HG03097 (cell line): Measurements from ENCODE around the gene STK16.
"Not testable (repeated sequence)": the region's sequence is repeated elsewhere in the genome, so short reads cannot be mapped to it uniquely, and the experiment has no call there.

Experiments used
- ATAC-seq: cut with Tn5 transposase; IDR thresholded peaks from one replicate; pipeline ENCODE4 v1.9.1; 2021; ENCODE audit not compliant: unreplicated experiment, low FRiP score

STK16 gene

GRCh38 chr2:219245148-219245898 lies at the start of gene STK16, which contains the start of gene GLB1L:
Gene STK16, plus strand, starts transcription at chr2:219245479. Its CDS starts 521 bp downstream, at chr2:219246000.
Gene GLB1L, minus strand, starts transcription at chr2:219245444. Its CDS starts 1,871 bp downstream, at chr2:219243573.
- peak; percentile 48 for ATAC-seq

- ATAC-seq: no peak
These were observed 47.9 kb upstream of the STK16 start for GRCh38 chr2:219197388-219197787.

- no peak for ATAC-seq
These were observed 46.3 kb upstream of the STK16 start for GRCh38 chr2:219198974-219199373.

- no peak for ATAC-seq
These were observed 45.6 kb upstream of the STK16 start for GRCh38 chr2:219199470-219200211.

- not testable (repeated sequence) for ATAC-seq
These were observed 44.6 kb upstream of the STK16 start for GRCh38 chr2:219200502-219201326.

GRCh38 chr2:219201331-219201730 lies 43.9 kb upstream of the STK16 start:
- not testable (repeated sequence) for ATAC-seq

GRCh38 chr2:219204425-219205164 lies 40.7 kb upstream of the STK16 start:
- ATAC-seq: no peak

GRCh38 chr2:219205165-219205538 lies 40.1 kb upstream of the STK16 start:
- ATAC-seq: no peak

- no peak for ATAC-seq
These were observed 39.3 kb upstream of the STK16 start for GRCh38 chr2:219205981-219206327.

GRCh38 chr2:219206328-219207133 lies 38.7 kb upstream of the STK16 start, which contains the start of gene ZFAND2B:
Gene ZFAND2B, plus strand, starts transcription at chr2:219206782. Its CDS starts 206 bp downstream, at chr2:219206988.
- peak; percentile 93 for ATAC-seq

- no peak for ATAC-seq
These were observed 38.0 kb upstream of the STK16 start for GRCh38 chr2:219207134-219207883.

GRCh38 chr2:219207884-219208740 lies 37.2 kb upstream of the STK16 start:
- ATAC-seq: no peak

GRCh38 chr2:219209236-219210195 lies 35.8 kb upstream of the STK16 start:
- ATAC-seq: no peak

- ATAC-seq: no peak
These were observed 34.9 kb upstream of the STK16 start for GRCh38 chr2:219210196-219210885.

GRCh38 chr2:219210886-219211362 lies 34.4 kb upstream of the STK16 start:
- no peak for ATAC-seq

GRCh38 chr2:219213026-219213415 lies 32.3 kb upstream of the STK16 start:
- ATAC-seq: no peak
